GM21529 (cell line): ENCODE measurements around the gene ERVK3-1.
"Not testable (repeated sequence)": the region's sequence is repeated elsewhere in the genome, so short reads cannot be mapped to it uniquely, and the experiment has no call there.

Experiments
- ATAC-seq: cut with Tn5 transposase; IDR thresholded peaks from one replicate; pipeline ENCODE4 v1.9.1; 2021; ENCODE audit not compliant: unreplicated experiment

Gene ERVK3-1

GRCh38 chr19:58304255-58304654 lies 922 bp upstream of the ERVK3-1 start:
- no peak for ATAC-seq

- peak; percentile 7 for ATAC-seq
Observed at GRCh38 chr19:58304748-58305064, 471 bp upstream of the ERVK3-1 start.

GRCh38 chr19:58305932-58306323 lies 751 bp downstream of the ERVK3-1 start:
- no peak for ATAC-seq

GRCh38 chr19:58307736-58308135 lies 2.6 kb downstream of the ERVK3-1 start:
- no peak for ATAC-seq

- ATAC-seq, result not testable (repeated sequence)
Observed at GRCh38 chr19:58310685-58311084, 5.5 kb downstream of the ERVK3-1 start.

GRCh38 chr19:58311345-58311865 lies 6.2 kb downstream of the ERVK3-1 start:
- no peak for ATAC-seq

GRCh38 chr19:58315580-58315979 lies 10.4 kb downstream of the ERVK3-1 start:
- ATAC-seq, result no peak

- no peak for ATAC-seq
Observed at GRCh38 chr19:58317476-58318072, 12.4 kb downstream of the ERVK3-1 start.

GRCh38 chr19:58318297-58318696 lies 13.1 kb downstream of the ERVK3-1 start:
- ATAC-seq, result no peak

GRCh38 chr19:58319241-58319640 lies 14.1 kb downstream of the ERVK3-1 start:
- no peak for ATAC-seq

GRCh38 chr19:58325311-58326022 lies 20.3 kb downstream of the ERVK3-1 start:
- ATAC-seq, result no peak

GRCh38 chr19:58326501-58326913 lies 21.3 kb downstream of the ERVK3-1 start:
- no peak for ATAC-seq

- peak; percentile 90 for ATAC-seq
Observed at GRCh38 chr19:58326914-58327726, 21.9 kb downstream of the ERVK3-1 start, which contains the start of gene ZSCAN22. Gene ZSCAN22, plus strand, starts transcription at chr19:58326994. Its CDS starts 7,809 bp downstream, at chr19:58334803.

- no peak for ATAC-seq
Observed at GRCh38 chr19:58328999-58329398, 23.8 kb downstream of the ERVK3-1 start.

- ATAC-seq, result no peak
Observed at GRCh38 chr19:58330458-58330857, 25.3 kb downstream of the ERVK3-1 start.

GRCh38 chr19:58332697-58333096 lies 27.5 kb downstream of the ERVK3-1 start:
- no peak for ATAC-seq

- ATAC-seq, result no peak
Observed at GRCh38 chr19:58334691-58335249, 29.6 kb downstream of the ERVK3-1 start.

GRCh38 chr19:58335630-58336029 lies 30.5 kb downstream of the ERVK3-1 start:
- no peak for ATAC-seq

- no peak for ATAC-seq
Observed at GRCh38 chr19:58336216-58336615, 31.0 kb downstream of the ERVK3-1 start.

- ATAC-seq, result no peak
Observed at GRCh38 chr19:58336820-58337219, 31.6 kb downstream of the ERVK3-1 start.

- ATAC-seq, result no peak
Observed at GRCh38 chr19:58338336-58338735, 33.2 kb downstream of the ERVK3-1 start.
